Naive B cell (primary cell): ENCODE data around the gene CYSLTR2. TPM values are rescaled to one million over a fixed set of nuclear protein-coding genes. Genes with fewer than 3 reads are reported as not detected.

ENCODE experiments used
- ATAC-seq, 2 donors: fragments of 150-1000 bp; cut with Tn5 transposase; 2 replicates each; pipeline ENCODE4 v1.10.0; 2021; ENCODE audit warnings: low read depth in 2 of 2, mild to moderate bottlenecking in 2 of 2, moderate library complexity in 2 of 2
- DNase-seq: peaks from one replicate; pipeline ENCODE4 v3.0.0; 2022
- H3K27ac Mint-ChIP-seq, 6 donors: one replicate each; pipeline ENCODE4 v1.8.0; 2020 to 2022; ENCODE audit warnings: mild to moderate bottlenecking in 6 of 6, mixed read lengths in 6 of 6, moderate library complexity in 5 of 6, inconsistent platforms in 2 of 6
- H3K27me3 Mint-ChIP-seq, 3 donors: one replicate each; pipeline ENCODE4 v1.8.0; 2021 to 2022; ENCODE audit warnings: mixed read lengths in 3 of 3, mild to moderate bottlenecking in 1 of 3
- H3K36me3 Mint-ChIP-seq, 2 donors: one replicate each; pipeline ENCODE4 v1.8.0; 2020 to 2022; ENCODE audit warnings: mixed read lengths in 2 of 2, inconsistent platforms in 1 of 2, mild to moderate bottlenecking in 1 of 2
- H3K4me1 Mint-ChIP-seq, 3 donors: one replicate each; pipeline ENCODE4 v1.8.0; 2020 to 2022; ENCODE audit warnings: mixed read lengths in 3 of 3, inconsistent platforms in 1 of 3, mild to moderate bottlenecking in 1 of 3, moderate library complexity in 1 of 3
- H3K4me3 Mint-ChIP-seq, 8 donors: one replicate each; pipeline ENCODE4 v1.8.0; 2020 to 2022; ENCODE audit warnings: mild to moderate bottlenecking in 8 of 8, mixed read lengths in 8 of 8, moderate library complexity in 8 of 8, inconsistent platforms in 2 of 8
- H3K9me3 Mint-ChIP-seq, 7 donors: one replicate each; pipeline ENCODE4 v1.8.0; 2020 to 2022; ENCODE audit warnings: mixed read lengths in 7 of 7, mild to moderate bottlenecking in 5 of 7, inconsistent platforms in 2 of 7, moderate library complexity in 1 of 7
- polyA plus RNA-seq, 6 donors: library from polyadenylated mRNA; unstranded; fragments of 300-500 nt; fragmentation: Illumina TruSeq; gene quantifications; one replicate each; pipeline ENCODE4 v1.2.3, GENCODE V29; 2021; ENCODE audit warnings: low read depth in 6 of 6

Gene CYSLTR2
- polyA plus RNA-seq, 6 donors from 2014 or later, result 0.23 to 0.25 TPM; not detected in 4

DNA sequence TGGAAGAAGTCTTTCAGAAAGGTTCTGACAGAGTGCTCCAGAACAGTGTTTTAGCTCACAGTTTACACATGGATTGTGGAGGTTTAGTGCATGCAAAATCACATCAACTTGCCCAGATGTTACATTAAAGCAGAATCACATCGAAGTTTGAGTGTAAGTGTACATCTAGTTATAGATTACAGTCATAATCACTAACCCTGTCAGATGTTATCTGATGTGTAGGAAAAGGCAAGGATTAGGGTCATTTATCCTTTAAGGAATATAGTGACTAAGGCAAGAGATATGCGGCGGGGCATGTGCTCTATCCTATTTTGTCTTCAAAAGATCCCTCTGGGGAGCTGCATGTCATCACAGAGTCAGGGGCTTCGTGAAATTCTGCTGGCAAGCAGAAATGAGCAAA is 66.9 kb downstream of the CYSLTR2 start:
- H3K36me3 Mint-ChIP-seq, result peaks cover 10 to 17% of the 10 kb centered on the region in 2 donors
- H3K4me3 Mint-ChIP-seq, result peak overlapping the region in 1 of 8 donors; percentile 41
- DNase-seq, result no peak
- peaks cover 0 to 15% (median 6%) of the 10 kb centered on the region in 3 donors for H3K27me3 Mint-ChIP-seq
- no peak for ATAC-seq
- H3K9me3 Mint-ChIP-seq, result peaks cover 8 to 68% (median 32%) of the 10 kb centered on the region in 7 donors
- no peaks in the 10 kb centered on the region for H3K4me1 Mint-ChIP-seq
- no peak overlapping the region for H3K27ac Mint-ChIP-seq

DNA sequence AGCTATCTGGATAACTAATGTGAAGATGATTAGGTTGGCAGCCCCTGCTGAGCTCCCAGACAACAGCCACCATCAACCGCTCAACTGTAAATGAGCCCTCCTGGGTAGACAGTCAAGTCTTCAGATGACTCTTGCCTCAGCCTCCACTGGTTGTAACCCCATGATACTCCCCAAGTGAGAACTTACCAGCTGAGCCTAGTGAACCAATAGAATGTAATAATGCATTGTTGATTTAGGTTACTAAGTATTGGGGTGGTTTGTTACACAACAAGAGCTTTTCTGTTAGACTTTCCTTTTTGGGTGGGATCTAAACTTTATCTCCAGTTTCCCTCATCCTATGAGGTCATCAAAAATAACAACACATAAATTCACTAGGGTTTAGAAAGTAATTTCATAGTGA is 69.4 kb downstream of the CYSLTR2 start:
- no peaks in the 10 kb centered on the region for H3K4me1 Mint-ChIP-seq
- peaks cover 0 to 15% (median 6%) of the 10 kb centered on the region in 3 donors for H3K27me3 Mint-ChIP-seq
- no peak for DNase-seq
- no peak overlapping the region for H3K27ac Mint-ChIP-seq
- H3K9me3 Mint-ChIP-seq, result peaks cover under 1 to 46% (median 18%) of the 10 kb centered on the region in 7 donors
- ATAC-seq, result no peak
- no peak overlapping the region for H3K4me3 Mint-ChIP-seq
- H3K36me3 Mint-ChIP-seq, result peaks cover 0 to 3% of the 10 kb centered on the region in 2 donors

DNA sequence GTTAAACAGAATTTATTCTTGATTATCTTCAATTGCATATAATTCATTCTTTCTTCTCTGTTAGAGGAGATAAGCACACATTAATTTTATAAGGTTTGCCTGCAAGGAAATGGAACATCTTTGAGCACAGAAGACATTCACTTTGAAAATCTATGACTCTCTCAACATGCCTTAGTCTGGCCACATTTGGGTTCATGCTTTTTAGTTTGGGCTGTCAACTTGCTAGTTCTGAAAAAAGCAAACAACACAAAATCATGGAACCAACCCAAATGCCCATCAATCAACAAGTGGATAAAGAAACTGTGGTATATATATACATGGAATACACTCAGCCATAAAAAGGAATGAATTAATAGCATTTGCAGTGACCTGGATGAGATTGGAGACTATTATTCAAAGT is 71.5 kb downstream of the CYSLTR2 start:
- Mint-ChIP-seq H3K36me3 (no peaks in the 10 kb centered on the region), H3K4me3 (no peak overlapping the region), H3K4me1 (no peaks in the 10 kb centered on the region), H3K9me3 (peaks cover 0 to 25% (median 5%) of the 10 kb centered on the region in 7 donors), H3K27ac (no peak overlapping the region), H3K27me3 (peaks cover 0 to 20% (median 12%) of the 10 kb centered on the region in 3 donors)
- DNase-seq (no peak), ATAC-seq (no peak)

DNA sequence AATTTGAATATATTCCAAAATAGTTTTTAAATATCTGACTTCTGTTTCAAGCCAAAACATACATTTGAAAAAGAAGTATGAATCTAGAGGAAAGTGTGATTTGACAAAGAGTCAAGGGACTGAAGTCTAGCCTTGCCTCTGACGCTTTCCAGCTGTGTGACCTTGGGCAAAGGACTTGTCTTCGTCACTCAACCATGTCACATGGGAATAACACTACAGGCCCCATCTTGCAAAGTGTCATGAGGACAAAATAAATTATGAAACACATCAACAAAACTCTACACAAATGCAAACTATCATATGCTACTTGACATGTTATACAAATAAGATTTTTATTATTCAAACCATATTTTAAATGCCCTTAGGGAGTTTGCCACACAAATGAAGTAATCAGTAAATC is 73.0 kb downstream of the CYSLTR2 start:
- Mint-ChIP-seq H3K27ac (no peak overlapping the region), H3K27me3 (peaks cover 6 to 25% (median 21%) of the 10 kb centered on the region in 3 donors), H3K36me3 (no peaks in the 10 kb centered on the region), H3K4me3 (no peak overlapping the region), H3K4me1 (peaks cover 0 to 2% (median 0%) of the 10 kb centered on the region in 3 donors), H3K9me3 (peaks cover 0 to 13% (median 2%) of the 10 kb centered on the region in 7 donors)
- no peak for ATAC-seq
- DNase-seq, result no peak

DNA sequence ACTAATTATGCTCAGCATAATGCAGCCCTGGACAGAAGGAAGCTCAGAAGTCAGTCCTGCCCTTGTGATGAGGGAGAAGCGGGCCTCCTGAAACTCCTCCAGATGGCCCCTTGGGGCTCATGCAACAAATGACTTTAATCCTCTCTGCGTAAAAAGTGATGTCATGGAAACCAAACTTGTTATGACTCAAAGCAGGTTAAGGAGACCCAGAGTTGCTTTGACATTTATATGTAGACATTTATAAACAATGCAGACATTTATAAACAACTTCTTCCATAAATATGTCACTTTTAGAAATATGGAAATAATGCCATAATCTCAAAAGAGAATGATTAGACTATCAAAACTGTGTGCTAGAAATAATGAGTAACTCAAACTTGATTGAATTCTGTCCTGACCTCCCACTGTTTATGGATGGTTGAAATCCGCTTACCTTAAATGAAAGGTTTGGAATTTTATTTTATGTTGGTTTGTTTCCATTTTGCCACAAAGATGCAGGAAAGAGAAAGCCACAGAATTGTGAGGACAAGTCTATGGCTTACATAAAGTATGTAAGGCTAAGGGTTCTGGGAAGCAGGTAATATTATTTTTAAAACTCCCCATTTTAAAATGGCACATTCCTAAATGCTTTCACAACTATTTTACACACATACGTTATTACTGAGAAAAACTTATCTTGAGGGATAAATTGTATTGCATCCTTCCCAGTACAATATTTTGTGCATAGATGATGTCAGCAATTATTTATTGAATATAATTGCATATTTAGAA is 73.7 kb downstream of the CYSLTR2 start:
- ATAC-seq (no peak), DNase-seq (no peak)
- H3K4me3 Mint-ChIP-seq, result no peak overlapping the region
- H3K27me3 Mint-ChIP-seq, result peaks cover 11 to 22% (median 21%) of the 10 kb centered on the region in 3 donors
- H3K4me1 Mint-ChIP-seq, result peaks cover 2 to 5% (median 4%) of the 10 kb centered on the region in 3 donors
- peaks cover 0 to 6% (median 0%) of the 10 kb centered on the region in 7 donors for H3K9me3 Mint-ChIP-seq
- H3K36me3 Mint-ChIP-seq, result no peaks in the 10 kb centered on the region
- no peak overlapping the region for H3K27ac Mint-ChIP-seq

DNA sequence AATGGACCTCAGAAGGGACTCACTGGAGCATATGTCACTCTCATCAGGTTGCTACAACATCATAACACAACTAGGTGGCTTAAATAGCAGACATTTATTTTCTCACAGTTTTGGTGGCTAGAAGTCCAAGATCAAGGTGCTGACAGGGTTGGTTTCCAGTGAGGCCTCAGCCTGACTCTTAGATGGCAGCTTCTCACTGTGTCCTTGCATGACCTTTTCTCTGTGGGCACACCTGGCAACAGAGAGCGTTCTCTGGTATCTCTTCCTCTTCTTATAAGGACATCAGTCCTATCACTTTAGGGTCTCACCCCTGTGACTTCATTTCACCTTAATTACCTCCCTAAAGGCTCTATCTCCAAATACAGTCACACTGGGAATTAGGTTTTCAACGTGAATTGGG is 74.5 kb downstream of the CYSLTR2 start:
- DNase-seq, result no peak
- no peaks in the 10 kb centered on the region for H3K36me3 Mint-ChIP-seq
- H3K4me3 Mint-ChIP-seq, result no peak overlapping the region
- no peak overlapping the region for H3K27ac Mint-ChIP-seq
- H3K4me1 Mint-ChIP-seq, result peaks cover 2 to 5% (median 4%) of the 10 kb centered on the region in 3 donors
- H3K9me3 Mint-ChIP-seq, result peaks cover 0 to 6% (median 0%) of the 10 kb centered on the region in 7 donors
- ATAC-seq, result no peak
- H3K27me3 Mint-ChIP-seq, result peaks cover 12 to 23% (median 21%) of the 10 kb centered on the region in 3 donors

DNA sequence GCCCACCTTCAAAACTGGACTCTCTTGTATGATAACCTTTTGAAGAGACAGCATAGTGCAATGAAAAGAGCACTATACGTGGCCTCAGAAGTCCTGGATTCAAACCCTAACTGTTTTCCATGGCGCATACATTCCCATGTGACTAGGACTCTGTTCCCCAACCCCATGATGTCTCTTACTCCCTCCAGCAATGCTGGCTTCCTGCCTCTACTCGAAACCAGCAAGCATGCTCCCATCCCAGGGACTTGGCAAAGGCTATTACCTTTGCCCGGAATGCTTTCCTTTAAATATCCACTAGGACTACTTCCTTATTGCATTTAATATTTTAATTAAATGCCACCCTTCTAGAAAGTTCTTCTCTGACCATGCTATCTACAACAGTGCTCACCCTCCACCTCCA is 75.1 kb downstream of the CYSLTR2 start:
- Mint-ChIP-seq H3K4me3 (no peak overlapping the region), H3K27ac (no peak overlapping the region), H3K27me3 (peaks cover 16 to 29% (median 17%) of the 10 kb centered on the region in 3 donors), H3K36me3 (no peaks in the 10 kb centered on the region), H3K4me1 (peaks cover 2 to 5% (median 4%) of the 10 kb centered on the region in 3 donors), H3K9me3 (peaks cover 0 to 3% (median 0%) of the 10 kb centered on the region in 7 donors)
- no peak for DNase-seq
- no peak for ATAC-seq

DNA sequence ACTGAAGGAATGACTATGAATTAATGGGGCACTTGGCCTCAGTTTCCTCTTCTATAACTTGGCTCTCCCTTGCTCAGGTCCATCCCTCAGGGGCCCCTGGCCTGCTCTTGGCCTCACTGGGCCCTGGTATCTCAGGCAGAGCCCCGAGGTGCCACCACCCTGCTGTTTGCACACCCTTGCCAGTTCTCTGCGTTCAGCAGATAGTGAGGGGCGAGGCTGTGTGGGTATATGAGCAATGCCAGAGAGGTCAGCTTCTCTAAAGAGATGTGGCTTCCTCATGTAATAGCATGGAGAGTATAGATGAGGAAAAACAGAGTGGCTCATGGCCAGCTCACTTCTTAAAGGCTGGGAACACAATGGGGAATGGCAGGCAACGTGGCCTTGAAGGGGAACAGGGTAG is 76.1 kb downstream of the CYSLTR2 start:
- Mint-ChIP-seq H3K9me3 (peaks cover 0 to 3% (median 0%) of the 10 kb centered on the region in 7 donors), H3K27me3 (peaks cover 16 to 24% (median 18%) of the 10 kb centered on the region in 3 donors), H3K4me3 (no peak overlapping the region), H3K36me3 (no peaks in the 10 kb centered on the region), H3K4me1 (peaks cover 2 to 5% (median 4%) of the 10 kb centered on the region in 3 donors), H3K27ac (no peak overlapping the region)
- DNase-seq (no peak), ATAC-seq (no peak)

DNA sequence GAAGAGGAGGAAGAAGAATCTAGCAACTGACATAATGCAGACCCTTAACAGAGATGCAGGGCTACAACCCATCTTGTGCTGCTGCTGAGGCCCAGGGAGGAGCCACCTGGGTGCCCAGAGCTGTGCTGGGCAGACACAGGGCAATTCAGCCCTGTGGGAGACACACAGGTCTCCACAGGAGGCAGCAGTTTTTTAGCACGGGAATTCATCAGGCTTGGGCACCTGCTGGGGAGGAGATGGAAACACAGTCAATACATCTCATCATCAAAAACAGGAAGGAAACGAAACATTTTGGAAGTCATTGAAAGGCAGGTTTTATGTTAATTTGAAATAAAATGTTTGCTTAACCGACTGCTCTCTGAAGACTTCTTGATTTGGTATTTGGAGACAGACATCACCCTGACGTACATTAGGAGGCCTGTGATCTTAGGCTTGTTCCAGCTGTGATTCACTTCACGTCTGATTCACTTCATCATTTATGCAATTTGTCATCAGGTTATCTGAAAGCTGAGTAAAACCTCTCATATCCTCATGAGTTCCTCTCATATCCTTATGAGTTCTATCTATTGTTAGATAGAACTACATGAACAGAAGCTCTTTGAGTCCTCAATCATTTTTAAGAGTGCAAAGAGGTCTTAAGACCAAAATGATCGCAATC is 77.4 kb downstream of the CYSLTR2 start:
- H3K4me3 Mint-ChIP-seq, result no peak overlapping the region
- DNase-seq (no peak), ATAC-seq (no peak)
- H3K36me3 Mint-ChIP-seq, result no peaks in the 10 kb centered on the region
- no peak overlapping the region for H3K27ac Mint-ChIP-seq
- H3K9me3 Mint-ChIP-seq, result no peaks in the 10 kb centered on the region
- H3K4me1 Mint-ChIP-seq, result peaks cover 2 to 5% (median 4%) of the 10 kb centered on the region in 3 donors
- H3K27me3 Mint-ChIP-seq, result peaks cover 16 to 24% (median 18%) of the 10 kb centered on the region in 3 donors

DNA sequence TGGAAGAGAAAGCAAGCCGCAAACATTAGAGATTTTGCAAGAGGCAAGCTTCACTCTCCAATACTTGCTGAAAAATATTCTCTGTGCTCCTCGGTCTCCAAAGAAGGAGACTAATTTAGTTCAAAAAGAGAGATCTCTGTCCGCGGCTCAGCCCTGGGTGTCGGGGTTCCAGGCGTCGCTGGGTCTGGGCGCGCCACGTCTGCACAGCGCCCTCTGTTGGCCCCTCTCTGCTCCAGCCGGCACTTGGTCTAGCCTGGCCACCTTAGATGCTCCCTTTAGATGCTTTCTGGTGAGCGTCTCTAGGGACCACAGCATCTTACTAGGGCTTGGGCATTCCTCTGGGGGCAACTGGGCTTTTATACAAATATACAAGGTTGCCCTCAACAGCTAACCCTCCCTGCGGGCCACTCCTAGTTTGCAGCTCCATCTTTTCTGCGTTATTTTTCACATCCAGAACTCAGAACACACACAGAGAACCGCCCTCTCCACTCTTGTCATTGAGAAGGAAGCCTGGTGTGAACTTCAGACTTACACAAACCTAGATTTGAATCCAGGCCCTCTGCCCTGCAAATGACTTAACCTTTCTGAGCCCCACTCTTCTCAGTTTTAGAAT is 78.3 kb downstream of the CYSLTR2 start:
- DNase-seq (peak; percentile 7), ATAC-seq (peak; percentile 64 to 72)
- Mint-ChIP-seq H3K36me3 (no peaks in the 10 kb centered on the region), H3K9me3 (no peaks in the 10 kb centered on the region), H3K27me3 (peaks cover 16 to 24% (median 18%) of the 10 kb centered on the region in 3 donors), H3K4me1 (peaks cover 2 to 5% (median 4%) of the 10 kb centered on the region in 3 donors), H3K27ac (peak overlapping the region in 1 of 6 donors; percentile 10), H3K4me3 (peak overlapping the region in 2 of 8 donors; percentile 20 to 87)

DNA sequence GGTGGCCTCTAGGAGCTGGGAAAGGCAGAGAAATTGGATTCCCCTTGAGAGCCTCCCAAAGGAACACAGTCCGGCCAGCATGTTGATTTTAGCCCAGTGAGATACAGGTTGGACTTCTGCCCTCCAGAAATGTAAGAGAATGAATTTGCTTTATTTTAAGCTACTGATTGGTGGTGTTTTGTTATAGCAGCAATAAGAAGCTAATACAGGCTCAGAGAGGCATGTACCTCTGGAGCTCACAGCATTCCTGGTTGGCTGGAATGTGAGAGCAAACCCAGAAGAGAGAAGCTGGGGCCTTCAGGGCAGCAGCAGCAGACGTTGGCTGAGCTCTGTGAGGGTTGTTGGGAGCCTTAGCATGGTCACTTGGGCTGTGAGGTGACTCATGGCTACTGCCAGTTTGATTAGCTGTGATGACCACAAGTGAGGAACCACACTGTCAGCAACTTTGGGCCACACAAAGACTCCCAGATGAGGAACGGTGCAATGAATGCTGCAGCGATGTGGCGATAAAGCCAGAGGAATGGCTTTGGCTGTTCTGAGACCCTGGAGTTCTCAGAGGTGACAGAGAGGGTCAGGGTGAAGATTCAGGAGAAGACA is 80.1 kb downstream of the CYSLTR2 start:
- H3K36me3 Mint-ChIP-seq, result no peaks in the 10 kb centered on the region
- H3K9me3 Mint-ChIP-seq, result no peaks in the 10 kb centered on the region
- H3K4me1 Mint-ChIP-seq, result peaks cover 2 to 5% (median 4%) of the 10 kb centered on the region in 3 donors
- no peak overlapping the region for H3K27ac Mint-ChIP-seq
- DNase-seq, result no peak
- peaks cover 16 to 24% (median 18%) of the 10 kb centered on the region in 3 donors for H3K27me3 Mint-ChIP-seq
- ATAC-seq, result no peak
- H3K4me3 Mint-ChIP-seq, result no peak overlapping the region

DNA sequence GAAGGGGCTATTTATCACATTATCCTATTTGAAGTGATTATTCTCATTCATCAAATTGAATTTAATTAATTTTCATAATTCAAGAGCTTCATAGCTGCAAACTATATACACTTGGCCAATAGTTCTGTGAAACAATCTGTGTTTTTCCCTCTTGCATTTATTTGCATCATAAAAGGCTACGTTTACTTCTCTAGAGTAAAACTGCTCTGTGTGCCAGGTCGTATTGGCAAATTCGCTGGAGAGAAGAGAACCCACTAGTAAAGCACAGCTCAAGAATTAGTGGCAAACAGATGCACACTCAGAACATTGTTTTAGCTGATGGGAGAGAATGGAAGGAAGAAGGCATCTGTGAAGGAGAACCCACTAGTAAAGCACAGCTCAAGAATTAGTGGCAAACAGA is 81.8 kb downstream of the CYSLTR2 start:
- H3K36me3 Mint-ChIP-seq, result no peaks in the 10 kb centered on the region
- ATAC-seq (no peak), DNase-seq (no peak)
- H3K27ac Mint-ChIP-seq, result no peak overlapping the region
- H3K4me1 Mint-ChIP-seq, result peaks cover 2 to 5% (median 4%) of the 10 kb centered on the region in 3 donors
- no peaks in the 10 kb centered on the region for H3K9me3 Mint-ChIP-seq
- H3K4me3 Mint-ChIP-seq, result no peak overlapping the region
- peaks cover 12 to 15% (median 14%) of the 10 kb centered on the region in 3 donors for H3K27me3 Mint-ChIP-seq

DNA sequence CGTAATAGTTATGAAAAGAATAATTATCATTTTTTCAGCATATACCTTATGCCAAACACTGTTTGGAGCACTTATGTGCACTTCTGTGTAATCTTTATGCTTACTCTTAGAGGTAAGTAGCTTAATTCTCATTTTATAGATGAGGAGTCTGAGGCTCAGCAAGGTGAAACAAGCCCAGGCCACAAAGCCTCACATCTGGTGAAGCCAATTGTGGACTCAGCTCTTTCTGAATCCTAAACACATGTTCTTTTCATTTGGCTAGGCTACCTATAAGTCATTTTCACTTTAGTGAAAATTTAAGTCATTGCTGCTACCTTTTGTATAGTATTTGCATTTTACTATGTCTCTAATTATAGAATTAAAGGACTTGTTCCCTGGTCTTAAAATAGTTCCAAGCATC is 84.0 kb downstream of the CYSLTR2 start:
- Mint-ChIP-seq H3K27ac (no peak overlapping the region), H3K9me3 (no peaks in the 10 kb centered on the region), H3K4me1 (no peaks in the 10 kb centered on the region), H3K36me3 (no peaks in the 10 kb centered on the region), H3K4me3 (no peak overlapping the region), H3K27me3 (peaks cover 4 to 9% (median 5%) of the 10 kb centered on the region in 3 donors)
- no peak for ATAC-seq
- no peak for DNase-seq
